Calu3 (cell line): ENCODE results near the gene KDM2A. TPM values are rescaled to one million over a fixed set of nuclear protein-coding genes. Genes with fewer than 3 reads are reported as not detected.
"Not testable (repeated sequence)": the region's sequence is repeated elsewhere in the genome, so short reads cannot be mapped to it uniquely, and the experiment has no call there.

Source experiments
- BruUV-seq: library from RNA; stranded (reverse); fragments of 400-500 nt; replicated peaks from 2 replicates; lab custom pipeline; 2021; lab: Mats Ljungman, UMichigan
- CTCF ChIA-PET: fragments of 300-600 bp; sonication (Branson Sonifier 250); formaldehyde crosslinking; loops from one replicate; lab custom pipeline; 2022; ENCODE audit warnings: antibody characterized with exemption; lab: Charles Lee
- DNase-seq: peaks from one replicate; pipeline ENCODE4 v3.0.0; 2022
- H3K27ac Mint-ChIP-seq: one replicate; pipeline ENCODE4 v1.8.0; 2022; ENCODE audit warnings: mixed read lengths; ENCODE audit not compliant: unreplicated experiment
- H3K27me3 Mint-ChIP-seq: one replicate; pipeline ENCODE4 v1.8.0; 2022; ENCODE audit warnings: mixed read lengths; ENCODE audit not compliant: unreplicated experiment
- H3K36me3 Mint-ChIP-seq: one replicate; pipeline ENCODE4 v1.8.0; 2022; ENCODE audit warnings: mild to moderate bottlenecking, moderate library complexity, mixed read lengths; ENCODE audit not compliant: insufficient read depth, unreplicated experiment
- H3K4me1 Mint-ChIP-seq: one replicate; pipeline ENCODE4 v1.8.0; 2022; ENCODE audit warnings: mild to moderate bottlenecking, low read depth, mixed read lengths; ENCODE audit not compliant: unreplicated experiment
- H3K4me3 Mint-ChIP-seq: one replicate; pipeline ENCODE4 v1.8.0; 2022; ENCODE audit warnings: mild to moderate bottlenecking, low read depth, moderate library complexity, mixed read lengths; ENCODE audit not compliant: unreplicated experiment
- H3K9me3 Mint-ChIP-seq: one replicate; pipeline ENCODE4 v1.8.0; 2022; ENCODE audit warnings: low read depth, mixed read lengths; ENCODE audit not compliant: unreplicated experiment
- intact Hi-C: fragments of 100-400 bp; cut with micrococcal nuclease; formaldehyde crosslinking; loops from one replicate; pipeline ENCODE4 v1.10.0; 2022; ENCODE audit not compliant: unreplicated experiment
- total RNA-seq: library from RNA; stranded (reverse); gene quantifications from 2 replicates; pipeline ENCODE4 v1.2.3, GENCODE V29; 2022
- TF ChIP-seq, protein P1 (sequence below): fragments of 200-600 bp; IDR thresholded peaks from one replicate; pipeline ENCODE4 v1.8.0; 2022; ENCODE audit warnings: antibody characterized with exemption; ENCODE audit not compliant: unreplicated experiment

KDM2A gene
- total RNA-seq, 1 experiment from 2014 or later = 73.2 TPM

DNA sequence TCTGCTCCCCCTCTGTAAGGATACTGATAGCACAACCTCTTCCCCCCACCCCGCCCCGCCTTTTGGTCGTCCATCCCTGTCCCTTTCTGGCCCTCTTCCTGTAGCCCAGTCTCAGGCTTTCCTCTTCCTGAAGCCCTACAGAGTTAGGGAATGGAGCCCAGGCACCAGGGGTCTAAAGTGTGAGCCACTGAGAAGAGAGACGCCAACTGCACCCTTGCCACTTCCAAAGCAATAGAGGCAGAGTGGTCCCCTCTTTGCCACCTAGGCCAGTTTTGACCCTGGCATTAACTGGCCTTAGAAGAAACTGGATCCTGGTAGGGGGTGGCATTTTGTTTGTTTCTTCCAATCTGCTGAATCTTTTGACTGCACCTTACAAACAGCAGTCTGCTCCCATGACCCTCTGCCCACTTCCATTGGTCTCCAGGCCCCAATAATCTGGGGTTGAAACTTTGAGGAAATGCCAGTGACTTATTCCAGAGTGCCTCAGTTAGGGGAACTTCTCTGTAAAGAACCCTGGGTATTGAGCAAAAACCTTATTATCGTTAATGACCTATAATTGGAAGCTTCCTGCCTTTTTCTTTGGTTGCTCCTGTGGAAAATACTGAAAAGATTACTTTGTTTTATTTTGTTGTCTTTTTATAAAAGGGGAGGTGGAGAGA is 137.5 kb downstream of the KDM2A start:
- intact Hi-C loops = no loop called here
- no peak overlapping the region for H3K27ac Mint-ChIP-seq
- no peak for DNase-seq
- H3K4me1 Mint-ChIP-seq = peaks cover 10% of the 10 kb centered on the region
- peaks cover 53% of the 10 kb centered on the region for H3K36me3 Mint-ChIP-seq
- CTCF ChIA-PET = no interaction called here
- no peaks in the 10 kb centered on the region for H3K27me3 Mint-ChIP-seq
- TF ChIP-seq, protein P1, sequence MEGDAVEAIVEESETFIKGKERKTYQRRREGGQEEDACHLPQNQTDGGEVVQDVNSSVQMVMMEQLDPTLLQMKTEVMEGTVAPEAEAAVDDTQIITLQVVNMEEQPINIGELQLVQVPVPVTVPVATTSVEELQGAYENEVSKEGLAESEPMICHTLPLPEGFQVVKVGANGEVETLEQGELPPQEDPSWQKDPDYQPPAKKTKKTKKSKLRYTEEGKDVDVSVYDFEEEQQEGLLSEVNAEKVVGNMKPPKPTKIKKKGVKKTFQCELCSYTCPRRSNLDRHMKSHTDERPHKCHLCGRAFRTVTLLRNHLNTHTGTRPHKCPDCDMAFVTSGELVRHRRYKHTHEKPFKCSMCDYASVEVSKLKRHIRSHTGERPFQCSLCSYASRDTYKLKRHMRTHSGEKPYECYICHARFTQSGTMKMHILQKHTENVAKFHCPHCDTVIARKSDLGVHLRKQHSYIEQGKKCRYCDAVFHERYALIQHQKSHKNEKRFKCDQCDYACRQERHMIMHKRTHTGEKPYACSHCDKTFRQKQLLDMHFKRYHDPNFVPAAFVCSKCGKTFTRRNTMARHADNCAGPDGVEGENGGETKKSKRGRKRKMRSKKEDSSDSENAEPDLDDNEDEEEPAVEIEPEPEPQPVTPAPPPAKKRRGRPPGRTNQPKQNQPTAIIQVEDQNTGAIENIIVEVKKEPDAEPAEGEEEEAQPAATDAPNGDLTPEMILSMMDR = no peak
- no peak overlapping the region for H3K4me3 Mint-ChIP-seq
- BruUV-seq = no TSS peak
- H3K9me3 Mint-ChIP-seq = no peaks in the 10 kb centered on the region

- BruUV-seq = no TSS peak
- TF ChIP-seq, protein P1 = no peak
- Mint-ChIP-seq H3K4me1 (peaks cover 19% of the 10 kb centered on the region), H3K4me3 (no peak overlapping the region), H3K27ac (peak overlapping the region; percentile 50), H3K27me3 (no peaks in the 10 kb centered on the region), H3K36me3 (peaks cover 32% of the 10 kb centered on the region), H3K9me3 (no peaks in the 10 kb centered on the region)
- intact Hi-C loops = loop anchor here (10.0 kb wide), 1 partner anchor 124 kb away; no protein-coding TSS in a partner anchor
- CTCF ChIA-PET = no interaction called here
- no peak for DNase-seq
Measured at GRCh38 chr11:67260406-67260805, 141.3 kb downstream of the KDM2A start.

DNA sequence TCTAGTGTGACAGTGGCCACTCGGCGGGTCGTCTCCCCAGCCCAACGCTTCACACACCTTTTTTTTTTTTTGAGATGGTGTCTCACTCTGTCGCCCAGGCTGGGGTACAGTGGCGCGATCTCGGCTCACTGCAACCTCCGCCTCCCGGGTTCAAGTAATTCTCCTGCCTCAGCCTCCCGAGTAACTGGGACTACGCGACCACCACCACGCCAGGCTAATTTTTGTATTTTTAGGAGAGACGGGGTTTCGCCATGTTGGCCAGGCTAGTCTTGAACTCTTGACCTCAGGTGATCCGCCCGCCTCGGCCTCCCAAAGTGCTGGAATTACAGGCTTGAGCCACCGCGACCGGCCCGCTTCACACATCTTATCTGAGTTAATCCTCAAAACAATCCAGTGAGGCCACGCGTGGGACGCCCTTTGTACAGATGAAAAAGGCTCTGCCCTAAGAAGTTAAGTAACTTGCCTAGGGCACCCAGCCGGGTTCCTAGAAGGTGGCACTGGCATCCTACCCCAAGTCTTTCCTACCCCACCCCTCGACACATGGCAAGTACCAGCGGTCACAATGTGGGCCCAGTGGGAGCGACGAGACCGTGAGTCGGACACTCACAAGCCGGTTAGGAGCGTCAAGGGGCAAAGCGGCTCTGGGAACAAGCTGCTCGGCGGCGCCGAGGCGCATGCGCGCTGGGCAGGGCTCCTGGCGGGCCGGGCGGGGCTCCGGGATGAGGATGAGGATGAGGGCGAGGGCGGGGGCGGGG is 142.0 kb downstream of the KDM2A start:
- H3K9me3 Mint-ChIP-seq, BruUV-seq, H3K27me3 Mint-ChIP-seq: not testable (repeated sequence)
- peaks cover 24% of the 10 kb centered on the region for H3K4me1 Mint-ChIP-seq
- peak overlapping the region; percentile 60 for H3K4me3 Mint-ChIP-seq
- H3K27ac Mint-ChIP-seq = peak overlapping the region; percentile 50
- peak; percentile 71 for DNase-seq
- CTCF ChIA-PET = interaction anchor here (0.6 to 3.0 kb wide), 5 partner anchors 22 to 128 kb away, joined by 3 to 17 read pairs (median 4); no protein-coding TSS in a partner anchor
- H3K36me3 Mint-ChIP-seq = peaks cover 36% of the 10 kb centered on the region
- intact Hi-C loops = loop anchor here (10.0 kb wide), 1 partner anchor 124 kb away; no protein-coding TSS in a partner anchor

GRCh38 chr11:67261640-67261945 is 142.5 kb downstream of the KDM2A start:
- peaks cover 24% of the 10 kb centered on the region for H3K4me1 Mint-ChIP-seq
- no TSS peak for BruUV-seq
- H3K27ac Mint-ChIP-seq = no peak overlapping the region
- peak overlapping the region; percentile 60 for H3K4me3 Mint-ChIP-seq
- CTCF ChIA-PET = interaction anchor here (0.6 to 3.0 kb wide), 6 partner anchors 10 to 128 kb away, joined by 3 to 17 read pairs (median 4); no protein-coding TSS in a partner anchor
- TF ChIP-seq, protein P1 = no peak
- no peaks in the 10 kb centered on the region for H3K27me3 Mint-ChIP-seq
- peaks cover 36% of the 10 kb centered on the region for H3K36me3 Mint-ChIP-seq
- intact Hi-C loops = loop anchor here (10.0 kb wide), 1 partner anchor 123 kb away; no protein-coding TSS in a partner anchor
- no peaks in the 10 kb centered on the region for H3K9me3 Mint-ChIP-seq
- DNase-seq = no peak
